ENCODE data around the gene SPATS2L. TPM values are rescaled to one million over a fixed set of nuclear protein-coding genes. Genes with fewer than 3 reads are reported as not detected.

Gene SPATS2L
- total RNA-seq, 1 experiment from 2014 or later, result 223 TPM

GRCh38 chr2:200466425-200467418 is 160.2 kb downstream of the SPATS2L start:
- DNase-seq (ENCODE audit: low read depth), result no peak

DNA sequence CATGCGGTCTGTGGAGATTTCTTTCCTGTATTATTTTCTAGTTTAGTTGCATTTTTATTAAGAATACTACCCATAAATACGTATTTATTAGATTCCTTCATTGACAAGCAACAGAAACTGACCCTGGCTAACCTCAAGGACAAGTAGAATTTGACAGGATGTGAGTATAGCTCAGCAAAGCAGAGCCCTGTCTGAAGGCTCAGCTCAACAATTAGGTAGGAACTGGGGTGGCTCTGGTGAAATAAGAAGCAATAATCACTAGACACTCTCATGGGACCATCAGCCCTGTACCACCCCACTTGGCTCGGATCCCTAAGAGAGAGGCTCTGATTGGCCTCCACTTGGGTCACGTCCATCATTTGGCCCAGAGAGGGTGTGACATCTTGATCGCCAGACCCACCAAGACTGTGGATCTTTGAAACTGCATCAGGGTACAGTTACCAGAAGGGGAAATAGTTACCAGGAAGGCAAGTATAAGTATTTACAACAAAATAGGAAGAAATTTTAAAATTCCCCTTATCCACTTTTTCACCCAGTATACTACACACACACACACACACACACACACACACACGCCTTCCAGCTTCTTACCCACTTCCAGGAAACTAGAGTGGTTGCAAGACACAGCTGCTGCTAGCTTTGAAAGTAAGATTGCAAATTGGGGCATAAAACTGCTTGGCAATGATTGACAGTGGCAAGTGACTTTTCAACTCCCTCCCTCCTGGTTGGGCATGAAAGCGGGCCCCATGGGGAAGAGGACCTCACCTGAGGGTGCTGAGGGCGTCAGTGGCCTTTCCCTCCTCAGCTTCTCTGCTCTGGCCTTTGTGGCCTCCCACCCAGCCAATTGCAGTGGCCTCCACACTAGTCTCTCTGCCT is 161.6 kb downstream of the SPATS2L start:
- no peak for DNase-seq (ENCODE audit: low read depth)

GRCh38 chr2:200469708-200470211 is 163.3 kb downstream of the SPATS2L start:
- no peak for DNase-seq (ENCODE audit: low read depth)

- no peak for DNase-seq (ENCODE audit: low read depth)
Measured at GRCh38 chr2:200470230-200470629, 163.7 kb downstream of the SPATS2L start.

DNA sequence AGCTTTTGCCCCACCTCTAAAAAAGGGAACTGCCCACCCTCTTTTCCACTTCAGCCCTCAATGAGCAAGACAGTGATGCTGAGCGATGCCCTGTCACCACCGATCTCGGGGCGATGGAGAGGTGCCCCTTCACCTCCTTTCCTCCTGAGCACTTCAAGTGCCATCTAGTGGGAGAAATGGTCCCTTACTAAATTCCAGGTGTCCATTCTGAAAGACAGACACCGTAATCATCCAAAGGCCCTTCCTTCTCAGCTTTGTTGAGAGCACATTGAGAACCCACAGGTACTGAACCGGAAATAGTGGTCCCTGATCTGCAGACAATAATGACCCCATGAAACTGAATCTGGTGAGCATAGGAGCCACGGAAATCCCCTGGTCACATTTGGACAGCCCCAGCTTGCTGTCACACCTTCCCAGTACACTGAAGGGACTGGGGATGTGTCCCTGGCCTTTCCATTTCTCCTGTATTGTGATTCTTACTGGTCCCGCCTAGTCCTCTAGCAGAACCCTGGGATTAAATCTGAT is 164.9 kb downstream of the SPATS2L start:
- peak; percentile 25 for DNase-seq (ENCODE audit: low read depth)

DNA sequence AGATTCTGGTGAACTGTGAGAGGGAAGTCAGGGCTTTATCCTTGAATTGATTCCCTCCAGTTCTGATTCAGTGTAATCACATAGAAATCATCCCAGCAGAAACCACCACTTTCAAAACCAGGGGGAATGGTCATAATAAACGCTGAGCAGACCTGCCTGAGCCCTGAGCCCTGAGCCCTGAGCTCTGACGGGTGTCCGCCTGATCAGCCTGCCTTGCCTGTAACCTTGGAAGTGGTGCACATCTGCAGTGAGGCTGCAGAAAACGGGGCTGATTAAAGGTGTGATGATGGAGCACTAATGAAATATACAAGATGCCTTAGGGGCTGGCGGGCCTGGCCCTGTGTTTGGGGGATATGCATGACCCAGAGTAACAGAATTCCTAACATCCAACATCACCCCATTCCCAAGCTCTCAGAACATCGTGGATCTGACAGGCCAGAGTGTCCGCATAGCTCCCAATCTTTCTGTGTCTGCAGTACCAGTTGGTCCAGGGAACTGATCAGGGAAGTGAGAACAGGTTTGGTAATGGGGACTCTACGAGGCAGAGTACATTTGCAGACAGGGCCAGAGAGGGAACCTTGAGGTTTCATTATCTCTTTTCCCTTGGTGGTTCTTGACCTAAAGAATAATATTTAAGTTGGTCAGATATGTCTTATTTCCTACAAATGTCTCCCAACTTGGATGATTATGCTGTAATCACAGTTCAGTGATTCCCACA is 165.6 kb downstream of the SPATS2L start:
- no peak for DNase-seq (ENCODE audit: low read depth)

GRCh38 chr2:200472853-200473464 is 166.5 kb downstream of the SPATS2L start:
- no peak for DNase-seq (ENCODE audit: low read depth)

GRCh38 chr2:200475795-200476194 is 169.3 kb downstream of the SPATS2L start:
- no peak for DNase-seq (ENCODE audit: low read depth)

GRCh38 chr2:200476836-200477235 is 170.3 kb downstream of the SPATS2L start:
- DNase-seq (ENCODE audit: low read depth), result no peak

- no peak for DNase-seq (ENCODE audit: low read depth)
Measured at GRCh38 chr2:200477667-200478131, 171.2 kb downstream of the SPATS2L start.

- DNase-seq (ENCODE audit: low read depth), result peak; percentile 54
Measured at GRCh38 chr2:200479692-200480265, 173.3 kb downstream of the SPATS2L start.

DNA sequence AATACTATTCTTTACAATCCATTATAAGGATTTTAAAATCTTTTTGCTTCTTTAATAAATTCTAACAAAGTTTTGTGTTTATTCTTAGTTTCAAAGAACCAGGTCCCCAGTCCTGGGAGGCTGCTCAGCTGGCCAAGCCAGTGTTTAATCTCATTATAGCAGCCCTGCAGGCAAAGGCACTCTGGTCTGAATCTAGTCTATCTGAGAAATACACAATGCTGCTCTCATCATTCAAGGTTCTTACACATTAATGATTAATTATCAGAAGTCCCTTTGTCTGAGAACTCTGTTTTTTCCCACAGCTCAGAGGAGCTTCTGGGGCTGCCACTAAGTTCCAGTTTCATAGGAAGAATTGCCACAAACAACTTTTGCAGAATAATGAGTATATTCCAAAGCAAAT is 175.7 kb downstream of the SPATS2L start:
- DNase-seq (ENCODE audit: low read depth), result no peak

GRCh38 chr2:200483729-200484198 is 177.3 kb downstream of the SPATS2L start:
- peak; percentile 29 for DNase-seq (ENCODE audit: low read depth)

DNA sequence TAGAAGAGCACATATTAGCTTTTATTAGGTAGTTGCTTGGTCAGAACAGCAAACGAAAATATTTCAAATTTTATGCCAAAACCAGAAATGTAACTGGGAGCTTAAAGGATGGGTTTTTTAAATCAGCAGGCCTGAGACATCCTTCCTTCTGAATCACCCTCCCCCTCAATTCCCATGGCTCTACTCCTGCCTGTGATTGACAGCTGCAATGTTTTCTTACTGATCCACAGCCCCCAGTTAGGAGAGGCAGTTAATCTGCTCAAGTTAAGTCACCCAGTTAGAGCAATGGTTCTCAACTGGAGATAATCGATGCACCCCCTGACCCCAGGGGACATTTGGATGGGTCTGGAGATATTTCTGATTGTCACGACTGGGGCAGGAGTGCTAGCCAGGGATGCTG is 178.4 kb downstream of the SPATS2L start:
- DNase-seq (ENCODE audit: low read depth), result no peak

DNA sequence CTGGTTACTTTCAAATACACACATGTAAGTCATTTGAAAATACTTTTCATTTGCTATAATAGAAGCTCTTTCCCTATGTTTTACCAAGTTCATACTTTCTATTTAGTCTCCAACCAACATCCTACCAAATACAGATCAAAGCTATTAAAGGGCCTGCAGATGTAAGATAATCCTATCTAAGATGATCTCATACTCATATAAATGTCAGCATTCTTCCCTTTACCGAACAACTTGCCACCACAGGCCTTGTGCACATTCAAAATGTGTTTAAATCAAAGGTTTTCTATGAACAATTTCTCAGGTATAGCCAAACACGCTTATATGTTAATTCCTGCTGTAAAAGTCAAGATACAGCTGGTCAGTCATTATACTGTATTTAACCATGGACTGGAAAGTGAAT is 180.0 kb downstream of the SPATS2L start:
- DNase-seq (ENCODE audit: low read depth), result no peak

- no peak for DNase-seq (ENCODE audit: low read depth)
Measured at GRCh38 chr2:200488169-200488568, 181.7 kb downstream of the SPATS2L start.

DNA sequence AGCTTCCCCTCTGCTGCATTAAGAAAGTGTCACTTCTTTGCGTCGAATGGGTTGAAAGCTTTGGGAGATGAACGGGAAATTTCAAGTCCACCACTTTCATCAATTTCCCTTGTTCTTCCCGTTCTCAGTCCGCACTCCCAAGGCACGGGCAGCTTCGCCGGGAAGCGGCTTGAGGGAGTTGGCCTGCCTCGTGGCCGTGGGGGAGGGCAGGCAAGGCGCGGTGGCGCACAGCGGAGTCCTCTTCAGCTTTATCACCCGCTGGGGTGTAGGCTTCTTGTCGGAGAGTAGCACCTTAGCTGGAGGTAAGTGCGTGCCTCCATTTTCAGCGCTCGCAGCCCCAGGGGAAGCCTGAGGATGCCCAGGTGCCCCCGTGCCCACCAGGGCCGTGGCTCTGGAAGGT is 183.5 kb downstream of the SPATS2L start:
- no peak for DNase-seq (ENCODE audit: low read depth)

- no peak for DNase-seq (ENCODE audit: low read depth)
Measured at GRCh38 chr2:200492656-200493055, 186.2 kb downstream of the SPATS2L start.

- DNase-seq (ENCODE audit: low read depth), result no peak
Measured at GRCh38 chr2:200494048-200494447, 187.6 kb downstream of the SPATS2L start.

GRCh38 chr2:200496696-200497095 is 190.2 kb downstream of the SPATS2L start:
- DNase-seq (ENCODE audit: low read depth), result no peak
